Activated naive CD4-positive, alpha-beta T cell treated with anti-CD3 and anti-CD28 coated beads for 36 hours (primary cell): ENCODE results near the gene SLC11A1. TPM values are rescaled to one million over a fixed set of nuclear protein-coding genes. Genes with fewer than 3 reads are reported as not detected.

Experiments used
- CTCF ChIA-PET: fragments of 350-600 bp; sonication (Branson Sonifier 250); formaldehyde crosslinking; loops from one replicate; lab custom pipeline; 2021; ENCODE audit warnings: antibody characterized with exemption; lab: Charles Lee
- DNase-seq: peaks from one replicate; pipeline ENCODE4 v3.0.0-alpha.2; 2020
- H3K27ac Mint-ChIP-seq: one replicate; pipeline ENCODE4 v1.8.0; 2021; ENCODE audit warnings: mild to moderate bottlenecking, mixed read lengths
- H3K27me3 Mint-ChIP-seq: one replicate; pipeline ENCODE4 v1.8.0; 2021; ENCODE audit warnings: low read depth, mixed read lengths
- H3K36me3 Mint-ChIP-seq: one replicate; pipeline ENCODE4 v1.8.0; 2021; ENCODE audit warnings: low read depth, mixed read lengths
- H3K4me1 Mint-ChIP-seq: one replicate; pipeline ENCODE4 v1.8.0; 2021; ENCODE audit warnings: low read depth, mixed read lengths
- H3K4me3 Mint-ChIP-seq: one replicate; pipeline ENCODE4 v1.8.0; 2021; ENCODE audit warnings: mild to moderate bottlenecking, moderate library complexity, mixed read lengths
- H3K9me3 Mint-ChIP-seq: one replicate; pipeline ENCODE4 v1.8.0; 2021; ENCODE audit warnings: mixed read lengths
- intact Hi-C: fragments of 100-400 bp; cut with micrococcal nuclease; formaldehyde crosslinking; loops from one replicate; pipeline ENCODE4 v1.15.1; 2023
- total RNA-seq, 2 experiments: library from RNA; stranded (reverse); gene quantifications; one replicate each; pipeline ENCODE4 v1.2.3, GENCODE V29; 2021

The SLC11A1 gene
- total RNA-seq, 2 experiments from 2014 or later: not detected

DNA sequence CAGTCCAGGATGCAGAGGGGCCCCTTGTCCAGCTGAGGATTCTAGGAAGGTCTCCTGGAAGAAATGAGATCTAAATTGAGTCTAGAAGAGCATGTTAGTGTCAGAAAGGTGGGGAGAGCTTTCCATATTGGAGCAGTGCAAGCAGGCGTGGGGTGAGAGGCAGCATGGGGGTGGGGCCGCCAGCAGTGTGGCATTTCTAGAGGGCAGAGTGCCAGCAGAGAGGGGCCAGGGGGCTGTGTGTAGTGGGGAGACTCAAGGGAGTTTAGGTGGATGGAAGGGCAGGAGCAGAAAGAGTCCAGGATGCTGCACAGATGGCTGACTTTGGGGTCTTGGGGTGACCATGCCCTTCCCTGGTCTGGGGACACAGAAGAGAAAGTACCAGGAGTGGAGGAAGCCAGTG is 39.0 kb downstream of the SLC11A1 start:
- CTCF ChIA-PET: interaction anchor here (0.7 kb wide), 1 partner anchor 46 kb away, joined by 5 read pairs; no protein-coding TSS in a partner anchor
- H3K4me3 Mint-ChIP-seq: no peak overlapping the region
- DNase-seq: no peak
- no peak overlapping the region for H3K27ac Mint-ChIP-seq
- intact Hi-C loops: no loop called here
- no peaks in the 10 kb centered on the region for H3K27me3 Mint-ChIP-seq
- no peaks in the 10 kb centered on the region for H3K9me3 Mint-ChIP-seq
- H3K36me3 Mint-ChIP-seq: no peaks in the 10 kb centered on the region
- H3K4me1 Mint-ChIP-seq: no peaks in the 10 kb centered on the region

DNA sequence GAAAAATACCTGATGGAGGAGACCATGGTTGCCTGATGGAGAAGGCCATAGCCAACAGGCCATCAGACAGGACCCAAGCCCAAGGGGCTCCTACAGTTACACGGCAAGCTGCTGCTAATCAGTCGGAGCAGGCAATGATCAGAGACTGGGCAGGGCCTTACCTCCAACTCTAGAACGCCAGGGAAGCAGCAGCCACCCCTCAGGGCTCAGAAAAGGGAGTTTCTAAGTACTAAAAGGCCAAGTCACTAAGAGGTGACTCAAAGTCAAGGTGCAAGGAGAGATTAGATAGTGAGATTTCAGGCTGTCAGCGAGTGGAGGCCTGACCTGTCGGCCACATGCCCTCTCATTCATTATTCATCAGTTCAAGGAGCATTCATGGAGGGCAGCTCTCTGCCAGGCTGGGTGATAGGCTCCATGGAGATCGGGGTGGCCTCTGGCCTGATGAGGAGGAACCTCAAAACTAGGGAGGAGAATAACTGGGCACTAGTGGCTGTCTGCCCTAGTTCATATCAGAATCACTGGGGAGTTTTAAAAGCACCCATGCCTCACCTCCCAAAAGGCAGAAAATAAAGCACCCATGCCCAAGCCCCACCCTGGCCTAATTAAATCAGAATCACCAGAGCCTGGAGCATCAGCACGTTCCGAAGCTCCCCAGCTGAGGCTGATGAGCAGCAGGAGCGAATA is 40.5 kb downstream of the SLC11A1 start:
- Mint-ChIP-seq H3K4me1 (no peaks in the 10 kb centered on the region), H3K27me3 (no peaks in the 10 kb centered on the region), H3K36me3 (no peaks in the 10 kb centered on the region), H3K9me3 (no peaks in the 10 kb centered on the region), H3K4me3 (no peak overlapping the region), H3K27ac (no peak overlapping the region)
- CTCF ChIA-PET: no interaction called here
- no peak for DNase-seq
- intact Hi-C loops: no loop called here

GRCh38 chr2:218423584-218423983 is 41.5 kb downstream of the SLC11A1 start:
- H3K36me3 Mint-ChIP-seq: no peaks in the 10 kb centered on the region
- H3K9me3 Mint-ChIP-seq: no peaks in the 10 kb centered on the region
- H3K4me3 Mint-ChIP-seq: no peak overlapping the region
- intact Hi-C loops: no loop called here
- no peak overlapping the region for H3K27ac Mint-ChIP-seq
- H3K27me3 Mint-ChIP-seq: no peaks in the 10 kb centered on the region
- CTCF ChIA-PET: no interaction called here
- DNase-seq: no peak
- H3K4me1 Mint-ChIP-seq: no peaks in the 10 kb centered on the region

- Mint-ChIP-seq H3K9me3 (no peaks in the 10 kb centered on the region), H3K27me3 (no peaks in the 10 kb centered on the region), H3K27ac (no peak overlapping the region), H3K4me3 (no peak overlapping the region), H3K36me3 (no peaks in the 10 kb centered on the region), H3K4me1 (no peaks in the 10 kb centered on the region)
- no peak for DNase-seq
- CTCF ChIA-PET: interaction anchor here (0.6 kb wide), 1 partner anchor 21 kb away, joined by 9 read pairs; no protein-coding TSS in a partner anchor
- intact Hi-C loops: no loop called here
Observed at GRCh38 chr2:218425531-218425930, 43.5 kb downstream of the SLC11A1 start.

DNA sequence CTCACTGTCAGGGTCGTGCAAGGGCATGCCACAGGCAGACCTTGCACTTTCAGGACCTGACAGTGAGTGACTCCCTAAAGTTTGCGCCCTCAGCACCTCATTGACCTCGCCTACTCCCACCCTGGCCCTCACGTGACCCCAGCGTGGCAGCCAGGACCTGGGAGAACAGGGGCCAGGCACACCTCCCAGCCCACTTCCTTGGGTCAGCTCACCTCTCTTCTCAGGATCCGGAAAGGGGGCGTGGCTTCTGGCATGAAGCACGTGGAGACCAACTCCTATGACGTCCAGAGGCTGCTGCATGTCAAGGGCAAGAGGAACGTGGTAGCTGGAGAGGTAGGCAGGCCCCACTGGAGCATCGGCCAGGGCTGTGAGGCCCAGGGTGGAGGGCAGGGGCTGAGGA is 45.7 kb downstream of the SLC11A1 start:
- CTCF ChIA-PET: no interaction called here
- H3K4me3 Mint-ChIP-seq: no peak overlapping the region
- no peaks in the 10 kb centered on the region for H3K9me3 Mint-ChIP-seq
- H3K4me1 Mint-ChIP-seq: no peaks in the 10 kb centered on the region
- no peak overlapping the region for H3K27ac Mint-ChIP-seq
- no peaks in the 10 kb centered on the region for H3K27me3 Mint-ChIP-seq
- intact Hi-C loops: no loop called here
- DNase-seq: no peak
- no peaks in the 10 kb centered on the region for H3K36me3 Mint-ChIP-seq

GRCh38 chr2:218428846-218429558 is 46.9 kb downstream of the SLC11A1 start:
- no peak for DNase-seq
- H3K4me3 Mint-ChIP-seq: no peak overlapping the region
- H3K27me3 Mint-ChIP-seq: no peaks in the 10 kb centered on the region
- no peaks in the 10 kb centered on the region for H3K4me1 Mint-ChIP-seq
- no peaks in the 10 kb centered on the region for H3K9me3 Mint-ChIP-seq
- no peaks in the 10 kb centered on the region for H3K36me3 Mint-ChIP-seq
- CTCF ChIA-PET: interaction anchor here (1.3 kb wide), 1 partner anchor 85 kb away, joined by 3 read pairs; no protein-coding TSS in a partner anchor
- intact Hi-C loops: no loop called here
- H3K27ac Mint-ChIP-seq: no peak overlapping the region

DNA sequence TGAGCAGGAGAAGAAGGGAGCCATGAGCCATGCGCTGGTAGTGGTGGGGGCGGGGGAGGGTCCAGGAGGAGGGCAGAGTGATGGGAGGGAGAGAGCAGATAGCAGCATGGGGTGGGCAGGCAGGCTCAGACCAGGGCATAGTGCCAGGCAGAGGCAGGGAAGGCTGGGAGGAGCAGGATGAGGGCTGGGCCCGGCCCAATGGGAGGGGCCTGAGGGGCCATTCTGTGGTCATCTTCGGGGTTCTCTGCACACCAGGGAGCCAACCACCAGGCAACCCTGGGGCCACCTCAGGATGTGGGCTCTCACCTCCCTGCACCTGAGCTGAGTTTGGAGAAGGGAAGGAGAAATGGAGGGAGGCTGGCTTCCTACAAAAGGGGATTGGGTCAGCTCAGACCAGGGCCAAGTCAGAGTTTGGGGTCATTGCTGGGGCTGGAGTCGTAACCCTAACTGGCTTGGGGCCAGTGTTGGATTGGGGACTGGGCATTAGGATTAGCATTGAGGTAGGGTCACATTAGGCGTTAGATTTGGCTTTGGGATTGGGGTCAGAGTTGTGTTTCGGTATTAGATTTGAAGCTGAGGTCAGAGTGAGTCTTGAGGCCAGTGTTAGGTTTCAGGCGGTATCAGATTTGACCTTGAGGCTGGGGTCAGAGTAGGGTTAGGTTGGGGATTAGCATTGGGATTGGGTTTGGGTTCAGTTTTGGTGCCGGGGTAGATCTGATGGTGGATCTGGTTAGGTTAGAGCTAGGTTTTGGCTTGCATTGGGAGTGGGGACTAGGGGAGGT is 48.0 kb downstream of the SLC11A1 start:
- H3K36me3 Mint-ChIP-seq: no peaks in the 10 kb centered on the region
- intact Hi-C loops: no loop called here
- CTCF ChIA-PET: interaction anchor here (1.3 kb wide), 1 partner anchor 86 kb away, joined by 3 read pairs; no protein-coding TSS in a partner anchor
- H3K27ac Mint-ChIP-seq: no peak overlapping the region
- H3K27me3 Mint-ChIP-seq: no peaks in the 10 kb centered on the region
- no peak overlapping the region for H3K4me3 Mint-ChIP-seq
- no peaks in the 10 kb centered on the region for H3K9me3 Mint-ChIP-seq
- DNase-seq: no peak
- H3K4me1 Mint-ChIP-seq: no peaks in the 10 kb centered on the region

DNA sequence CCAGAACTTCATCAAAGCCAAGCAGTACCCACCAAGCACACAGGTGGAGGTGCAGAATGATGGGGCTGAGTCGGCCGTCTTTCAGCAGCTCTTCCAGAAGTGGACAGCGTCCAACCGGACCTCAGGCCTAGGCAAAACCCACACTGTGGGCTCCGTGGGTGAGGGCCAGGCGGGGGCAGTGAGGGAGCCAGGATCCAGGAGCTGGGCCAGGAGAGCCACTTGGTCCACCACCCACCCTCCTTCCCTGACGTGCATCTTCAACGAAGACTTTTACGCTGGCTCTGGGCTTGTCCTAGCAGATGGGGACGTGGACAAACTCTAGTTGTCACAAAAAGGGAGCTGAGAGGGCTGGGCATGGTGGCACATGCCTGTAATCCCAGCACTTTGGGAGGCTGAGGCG is 48.6 kb downstream of the SLC11A1 start:
- CTCF ChIA-PET: no interaction called here
- no peaks in the 10 kb centered on the region for H3K9me3 Mint-ChIP-seq
- intact Hi-C loops: no loop called here
- H3K27ac Mint-ChIP-seq: no peak overlapping the region
- H3K4me1 Mint-ChIP-seq: no peaks in the 10 kb centered on the region
- H3K4me3 Mint-ChIP-seq: no peak overlapping the region
- no peaks in the 10 kb centered on the region for H3K27me3 Mint-ChIP-seq
- no peak for DNase-seq
- H3K36me3 Mint-ChIP-seq: no peaks in the 10 kb centered on the region

GRCh38 chr2:218431878-218432277 is 49.8 kb downstream of the SLC11A1 start:
- Mint-ChIP-seq H3K36me3 (no peaks in the 10 kb centered on the region), H3K4me1 (no peaks in the 10 kb centered on the region), H3K27me3 (no peaks in the 10 kb centered on the region), H3K4me3 (no peak overlapping the region), H3K27ac (no peak overlapping the region), H3K9me3 (no peaks in the 10 kb centered on the region)
- CTCF ChIA-PET: no interaction called here
- intact Hi-C loops: no loop called here
- DNase-seq: no peak

GRCh38 chr2:218432676-218433365 is 50.7 kb downstream of the SLC11A1 start:
- DNase-seq: no peak
- intact Hi-C loops: no loop called here
- CTCF ChIA-PET: no interaction called here
- Mint-ChIP-seq H3K9me3 (no peaks in the 10 kb centered on the region), H3K27ac (no peak overlapping the region), H3K36me3 (no peaks in the 10 kb centered on the region), H3K4me3 (no peak overlapping the region), H3K27me3 (no peaks in the 10 kb centered on the region), H3K4me1 (no peaks in the 10 kb centered on the region)

- CTCF ChIA-PET: interaction anchor here (0.8 kb wide), 1 partner anchor 143 kb away, joined by 4 read pairs; no protein-coding TSS in a partner anchor
- no peak for DNase-seq
- no peaks in the 10 kb centered on the region for H3K9me3 Mint-ChIP-seq
- no peaks in the 10 kb centered on the region for H3K36me3 Mint-ChIP-seq
- intact Hi-C loops: no loop called here
- no peak overlapping the region for H3K4me3 Mint-ChIP-seq
- H3K27ac Mint-ChIP-seq: no peak overlapping the region
- no peaks in the 10 kb centered on the region for H3K27me3 Mint-ChIP-seq
- no peaks in the 10 kb centered on the region for H3K4me1 Mint-ChIP-seq
Observed at GRCh38 chr2:218434456-218434855, 52.4 kb downstream of the SLC11A1 start.
